Chondrocyte (in vitro differentiated cells): Measurements from ENCODE around the gene SDK2. TPM values are rescaled to one million over a fixed set of nuclear protein-coding genes. Genes with fewer than 3 reads are reported as not detected.
A peak's percentile ranks its signal among the peaks of the same experiment; 100 is the strongest.
"Not testable (repeated sequence)": the region's sequence is repeated elsewhere in the genome, so short reads cannot be mapped to it uniquely, and the experiment has no call there.

Experiments used
- DNase-seq: peaks from one replicate; pipeline ENCODE4 v3.0.0; 2021; ENCODE audit warnings: mixed read lengths, low spot score
- H3K27ac Mint-ChIP-seq: one replicate; pipeline ENCODE4 v1.8.0; 2021; ENCODE audit warnings: mild to moderate bottlenecking, moderate library complexity, mixed read lengths; ENCODE audit not compliant: unreplicated experiment
- H3K27me3 Mint-ChIP-seq: 2 replicates; pipeline ENCODE4 v1.8.0; 2021; ENCODE audit warnings: low read depth, mixed read lengths
- H3K36me3 Mint-ChIP-seq: 2 replicates; pipeline ENCODE4 v1.8.0; 2021; ENCODE audit warnings: low read depth, mixed read lengths
- H3K4me1 Mint-ChIP-seq: 2 replicates; pipeline ENCODE4 v1.8.0; 2021; ENCODE audit warnings: low read depth, mild to moderate bottlenecking, mixed read lengths
- H3K4me3 Mint-ChIP-seq: one replicate; pipeline ENCODE4 v1.8.0; 2021; ENCODE audit warnings: mild to moderate bottlenecking, moderate library complexity, mixed read lengths; ENCODE audit not compliant: unreplicated experiment
- H3K9me3 Mint-ChIP-seq: 2 replicates; pipeline ENCODE4 v1.8.0; 2021; ENCODE audit warnings: low read depth, mixed read lengths
- CTCF ChIP-seq: fragments of 200-600 bp; sonication (generic); IDR thresholded peaks from 2 replicates; pipeline ENCODE4 v1.5.0; 2021; ENCODE audit warnings: antibody characterized with exemption, mild to moderate bottlenecking, moderate library complexity
- total RNA-seq: library from RNA; stranded (reverse); gene quantifications from 3 replicates; pipeline ENCODE4 v1.2.1, GENCODE V29; 2021

The SDK2 gene
- total RNA-seq, 1 donor from 2014 or later, result 15.8 TPM

GRCh38 chr17:73309727-73310596, 334.3 kb downstream of the SDK2 start:
- peak overlapping the region; percentile 91 for H3K4me3 Mint-ChIP-seq
- H3K27me3 Mint-ChIP-seq, result no peaks in the 10 kb centered on the region
- TF ChIP-seq CTCF, result no peak
- H3K4me1 Mint-ChIP-seq, result peaks cover 44% of the 10 kb centered on the region
- H3K27ac Mint-ChIP-seq, result peak overlapping the region; percentile 76
- H3K36me3 Mint-ChIP-seq, result no peaks in the 10 kb centered on the region
- no peaks in the 10 kb centered on the region for H3K9me3 Mint-ChIP-seq
- peak; percentile 51 for DNase-seq

DNA sequence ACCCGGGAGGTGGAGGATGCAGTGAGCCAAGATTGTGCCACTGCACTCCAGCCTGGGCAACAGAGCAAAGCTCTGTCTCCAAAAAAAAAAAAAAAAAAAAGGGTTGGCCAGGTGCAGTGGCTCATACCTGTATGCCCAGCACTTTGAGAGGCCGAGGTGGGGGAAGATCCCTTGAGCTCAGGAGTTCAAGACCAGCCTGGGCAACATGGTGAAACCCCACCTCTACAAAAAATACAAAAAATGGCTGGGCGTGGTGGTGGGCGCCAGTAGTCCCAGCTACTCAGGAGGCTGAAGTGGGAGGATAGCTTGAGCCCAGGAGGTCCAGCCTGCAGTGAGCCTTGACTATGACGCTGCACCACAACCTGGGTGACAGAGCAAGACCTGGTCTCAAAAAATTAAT, 335.3 kb downstream of the SDK2 start:
- H3K4me1 Mint-ChIP-seq, result peaks cover 54% of the 10 kb centered on the region
- not testable (repeated sequence) for H3K9me3 Mint-ChIP-seq, DNase-seq, H3K27me3 Mint-ChIP-seq, H3K4me3 Mint-ChIP-seq, H3K36me3 Mint-ChIP-seq, H3K27ac Mint-ChIP-seq

GRCh38 chr17:73308017-73308823, 336.0 kb downstream of the SDK2 start:
- Mint-ChIP-seq H3K27ac (peak overlapping the region; percentile 22), H3K36me3 (no peaks in the 10 kb centered on the region), H3K27me3 (no peaks in the 10 kb centered on the region), H3K4me1 (peaks cover 60% of the 10 kb centered on the region), H3K9me3 (no peaks in the 10 kb centered on the region), H3K4me3 (no peak overlapping the region)
- no peak for TF ChIP-seq CTCF
- DNase-seq, result no peak

DNA sequence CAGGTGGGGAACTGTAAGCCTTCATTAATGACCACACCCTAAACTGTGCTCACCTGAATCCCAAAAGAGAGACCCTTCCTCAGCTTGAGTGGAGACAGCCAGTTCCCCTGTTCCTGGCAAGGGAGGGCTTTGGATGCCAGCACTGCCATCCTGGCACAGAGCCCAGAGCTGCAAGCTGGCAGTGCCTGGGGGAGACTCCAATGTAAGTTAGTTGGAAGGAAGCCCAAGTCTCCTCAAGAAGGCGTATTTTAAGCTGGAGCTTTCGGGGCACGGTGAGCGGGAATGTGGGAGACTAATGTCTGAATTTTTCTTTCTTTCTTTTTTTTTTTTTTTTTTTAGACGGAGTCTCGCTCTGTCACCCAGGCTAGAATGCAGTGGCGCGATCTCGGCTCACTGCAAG, 337.1 kb downstream of the SDK2 start:
- H3K4me3 Mint-ChIP-seq, result no peak overlapping the region
- peak overlapping the region; percentile 55 for H3K27ac Mint-ChIP-seq
- H3K4me1 Mint-ChIP-seq, result peaks cover 60% of the 10 kb centered on the region

More for the DNA sequence above, 337.1 kb downstream of the SDK2 start:
- H3K36me3 Mint-ChIP-seq, result no peaks in the 10 kb centered on the region
- H3K9me3 Mint-ChIP-seq, result no peaks in the 10 kb centered on the region
- DNase-seq, result no peak
- H3K27me3 Mint-ChIP-seq, result no peaks in the 10 kb centered on the region
- no peak for TF ChIP-seq CTCF
